Measurements from ENCODE around the gene INVS.
"Not testable (repeated sequence)": the region's sequence is repeated elsewhere in the genome, so short reads cannot be mapped to it uniquely, and the experiment has no call there.

- not testable (repeated sequence) for TF ChIP-seq EZH2 (IDR thresholded peaks at IDR 0.05; ENCODE audit: insufficient read depth, poor library complexity, severe bottlenecking); EZH2phosphoT487 (IDR thresholded peaks at IDR 0.05; ENCODE audit: insufficient read depth, low read depth)
Observed at GRCh38 chr9:100067990-100068389, 31.1 kb upstream of the INVS start.

All from GM23248 (cell line).